ENCODE data around the gene CCR3. TPM values are rescaled to one million over a fixed set of nuclear protein-coding genes. Genes with fewer than 3 reads are reported as not detected.

CCR3 gene
- total RNA-seq, 1 donor from 2014 or later: not detected

GRCh38 chr3:46221391-46221790, 20.9 kb upstream of the CCR3 start:
- DNase-seq (ENCODE audit: low spot score): no peak

GRCh38 chr3:46221938-46222337, 20.3 kb upstream of the CCR3 start:
- DNase-seq (ENCODE audit: low spot score): no peak

GRCh38 chr3:46222435-46223161, 19.7 kb upstream of the CCR3 start:
- DNase-seq (ENCODE audit: low spot score): no peak

GRCh38 chr3:46228260-46229242, 13.7 kb upstream of the CCR3 start:
- no peak for DNase-seq (ENCODE audit: low spot score)

GRCh38 chr3:46231323-46231722, 10.9 kb upstream of the CCR3 start:
- DNase-seq (ENCODE audit: low spot score): no peak

- DNase-seq (ENCODE audit: low spot score): no peak
These were observed 9.1 kb upstream of the CCR3 start for GRCh38 chr3:46233194-46233593.

- no peak for DNase-seq (ENCODE audit: low spot score)
These were observed 6.8 kb upstream of the CCR3 start for GRCh38 chr3:46235425-46235824.

GRCh38 chr3:46236294-46237054, 5.8 kb upstream of the CCR3 start:
- no peak for DNase-seq (ENCODE audit: low spot score)

GRCh38 chr3:46238386-46238785, 3.9 kb upstream of the CCR3 start:
- DNase-seq (ENCODE audit: low spot score): no peak

GRCh38 chr3:46239301-46239938, 2.8 kb upstream of the CCR3 start:
- no peak for DNase-seq (ENCODE audit: low spot score)

GRCh38 chr3:46239952-46240351, 2.3 kb upstream of the CCR3 start:
- no peak for DNase-seq (ENCODE audit: low spot score)

- no peak for DNase-seq (ENCODE audit: low spot score)
These were observed 1.3 kb downstream of the CCR3 start for GRCh38 chr3:46243560-46243959.

GRCh38 chr3:46245146-46245545, 2.9 kb downstream of the CCR3 start:
- no peak for DNase-seq (ENCODE audit: low spot score)

- no peak for DNase-seq (ENCODE audit: low spot score)
These were observed 10.7 kb downstream of the CCR3 start for GRCh38 chr3:46252980-46253379.

GRCh38 chr3:46258525-46258924, 16.3 kb downstream of the CCR3 start:
- DNase-seq (ENCODE audit: low spot score): no peak

GRCh38 chr3:46261926-46262594, 19.8 kb downstream of the CCR3 start:
- no peak for DNase-seq (ENCODE audit: low spot score)

- DNase-seq (ENCODE audit: low spot score): no peak
These were observed 21.7 kb downstream of the CCR3 start for GRCh38 chr3:46264002-46264401.

GRCh38 chr3:46266598-46266997, 24.3 kb downstream of the CCR3 start:
- DNase-seq (ENCODE audit: low spot score): no peak

- DNase-seq (ENCODE audit: low spot score): no peak
These were observed 27.3 kb downstream of the CCR3 start for GRCh38 chr3:46269556-46269955.

GRCh38 chr3:46270474-46270873, 28.2 kb downstream of the CCR3 start:
- DNase-seq (ENCODE audit: low spot score): no peak

- no peak for DNase-seq (ENCODE audit: low spot score)
These were observed 29.0 kb downstream of the CCR3 start for GRCh38 chr3:46271209-46271745.
